ENCODE measurements around the gene JAZF1. TPM values are rescaled to one million over a fixed set of nuclear protein-coding genes. Genes with fewer than 3 reads are reported as not detected.

The JAZF1 gene
- total RNA-seq, 1 experiment from 2014 or later = 3.4 TPM

- BruUV-seq (replicated peaks) = no TSS peak
- intact Hi-C loops (cut with micrococcal nuclease) = no loop called here
- no peaks in the 10 kb centered on the region for H3K79me2 ChIP-seq (ENCODE audit: insufficient read depth, low read length)
- ChIA-PET CTCF (interaction anchor here (1.3 kb wide), 1 partner anchor 300 kb away, joined by 3 read pairs; no protein-coding TSS in a partner anchor), RAD21 (ENCODE audit: low non-redundant PET in 1 of 2, low total read pairs in 2 of 2, uncharacterized antibody in 2 of 2, unreplicated experiment in 2 of 2) (no interaction called here), POLR2A (no interaction called here)
- no peak overlapping the region for H2AFZ ChIP-seq (ENCODE audit: low read depth, low read length, poor library complexity, severe bottlenecking)
- ATAC-seq = no peak
- no peak for DNase-seq (ENCODE audit: low read depth, low spot score)
- H3K9me3 ChIP-seq (ENCODE audit: control insufficient read depth in 1 of 2, insufficient read depth in 1 of 2, low read depth in 1 of 2, low read length in 2 of 2) = no peaks in the 10 kb centered on the region
- H3K4me1 ChIP-seq (ENCODE audit: control insufficient read depth in 1 of 2, insufficient read depth in 2 of 2, low read length in 2 of 2) = no peaks in the 10 kb centered on the region
- no peaks in the 10 kb centered on the region for H3K27me3 ChIP-seq (ENCODE audit: insufficient read depth, low read length)
- no peaks in the 10 kb centered on the region for H3K36me3 ChIP-seq (ENCODE audit: control insufficient read depth in 1 of 2, insufficient read depth in 2 of 2, low read length in 2 of 2)
- no peaks in the 10 kb centered on the region for H4K20me1 ChIP-seq (ENCODE audit: insufficient read depth)
- no peak overlapping the region for H3K4me2 ChIP-seq (ENCODE audit: low read length)
- no peaks in the 10 kb centered on the region for H3K9me2 ChIP-seq (ENCODE audit: insufficient read depth)
- H3K9ac ChIP-seq (ENCODE audit: low read length) = no peak overlapping the region
- no peak overlapping the region for H3K4me3 ChIP-seq (replicated peaks in 1 of 2; ENCODE audit: low read depth in 1 of 2, low read length in 2 of 2)
- H3K27ac ChIP-seq (ENCODE audit: low read depth, low read length) = no peak overlapping the region
- TF ChIP-seq, protein P1, sequence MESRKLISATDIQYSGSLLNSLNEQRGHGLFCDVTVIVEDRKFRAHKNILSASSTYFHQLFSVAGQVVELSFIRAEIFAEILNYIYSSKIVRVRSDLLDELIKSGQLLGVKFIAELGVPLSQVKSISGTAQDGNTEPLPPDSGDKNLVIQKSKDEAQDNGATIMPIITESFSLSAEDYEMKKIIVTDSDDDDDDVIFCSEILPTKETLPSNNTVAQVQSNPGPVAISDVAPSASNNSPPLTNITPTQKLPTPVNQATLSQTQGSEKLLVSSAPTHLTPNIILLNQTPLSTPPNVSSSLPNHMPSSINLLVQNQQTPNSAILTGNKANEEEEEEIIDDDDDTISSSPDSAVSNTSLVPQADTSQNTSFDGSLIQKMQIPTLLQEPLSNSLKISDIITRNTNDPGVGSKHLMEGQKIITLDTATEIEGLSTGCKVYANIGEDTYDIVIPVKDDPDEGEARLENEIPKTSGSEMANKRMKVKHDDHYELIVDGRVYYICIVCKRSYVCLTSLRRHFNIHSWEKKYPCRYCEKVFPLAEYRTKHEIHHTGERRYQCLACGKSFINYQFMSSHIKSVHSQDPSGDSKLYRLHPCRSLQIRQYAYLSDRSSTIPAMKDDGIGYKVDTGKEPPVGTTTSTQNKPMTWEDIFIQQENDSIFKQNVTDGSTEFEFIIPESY (IDR thresholded peaks at IDR 0.05; ENCODE audit: extremely low read depth, insufficient replicate concordance, low read length) = no peak
- TF ChIP-seq REST (IDR thresholded peaks at IDR 0.05; ENCODE audit: low read depth) (no peak), JUND (IDR thresholded peaks at IDR 0.05) (no peak), SIN3A (IDR thresholded peaks at IDR 0.05; ENCODE audit: low read depth) (no peak), CBX3 (IDR thresholded peaks at IDR 0.05; ENCODE audit: low read depth) (no peak)
Observed at GRCh38 chr7:27906385-27907091, 274.1 kb downstream of the JAZF1 start.
